ENCODE data around the gene ITPKB.
"Not testable (repeated sequence)": the region's sequence is repeated elsewhere in the genome, so short reads cannot be mapped to it uniquely, and the experiment has no call there.

ITPKB gene

DNA sequence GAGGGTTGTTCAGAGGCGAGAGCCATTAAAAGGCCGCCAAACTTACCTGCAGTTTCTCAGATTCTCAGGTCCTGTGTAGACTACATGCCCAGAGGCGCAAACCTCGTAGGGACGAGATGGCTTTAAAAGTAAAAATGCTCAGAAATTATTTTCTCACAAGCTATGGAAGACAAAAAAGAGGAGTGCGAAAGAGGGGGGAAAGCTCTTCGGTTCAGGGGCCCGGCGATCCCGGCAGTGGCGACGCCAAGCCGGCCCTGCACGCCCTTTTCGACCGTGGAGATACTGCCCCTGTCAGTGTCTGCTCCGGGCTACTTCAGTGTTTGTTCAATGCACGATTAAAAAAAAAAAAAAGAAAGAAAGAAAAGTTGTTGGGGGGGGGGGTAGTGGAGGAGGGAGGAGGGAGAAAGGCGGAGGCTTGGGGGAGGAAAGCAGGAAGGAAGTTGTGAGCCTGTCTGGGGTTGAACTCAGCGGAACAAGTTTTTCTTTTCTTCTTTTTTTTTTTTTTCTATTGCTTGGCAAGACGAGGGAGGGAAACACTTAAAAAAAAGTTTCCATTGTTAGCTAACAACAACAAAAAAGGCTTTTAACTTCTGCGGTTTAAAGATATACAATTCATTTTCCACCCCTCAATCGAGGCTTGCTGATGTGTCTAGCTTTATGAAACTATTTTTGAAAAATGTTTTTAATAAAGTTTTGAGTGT is at the start of gene ITPKB:
ITPKB (minus strand) TSS at position 288 of the 701 bp plus-strand sequence. CDS start 1,824 bp downstream, outside the sequence.
- no peak for DNase-seq (ENCODE audit: low read depth in 2 of 2)

DNA sequence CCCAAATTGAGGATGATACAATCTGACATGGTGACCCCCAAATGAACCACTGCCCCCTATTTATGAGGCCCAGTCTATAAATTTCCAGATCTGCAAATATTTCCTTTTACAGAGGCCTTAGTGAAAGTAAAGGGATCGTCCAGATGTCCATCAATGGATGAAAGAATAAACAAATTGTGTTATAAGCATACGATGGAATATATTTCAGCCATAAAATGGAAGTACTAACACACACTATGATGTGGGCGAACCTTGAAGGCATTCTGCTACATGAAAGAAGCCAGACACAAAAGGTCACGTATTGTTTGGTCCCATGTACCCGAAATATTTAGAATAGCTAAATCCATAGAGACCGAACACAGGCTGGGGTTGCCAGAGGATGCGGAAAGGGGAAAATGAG is 48.6 kb upstream of the ITPKB start:
- DNase-seq (ENCODE audit: low read depth in 2 of 2) = no peak

DNA sequence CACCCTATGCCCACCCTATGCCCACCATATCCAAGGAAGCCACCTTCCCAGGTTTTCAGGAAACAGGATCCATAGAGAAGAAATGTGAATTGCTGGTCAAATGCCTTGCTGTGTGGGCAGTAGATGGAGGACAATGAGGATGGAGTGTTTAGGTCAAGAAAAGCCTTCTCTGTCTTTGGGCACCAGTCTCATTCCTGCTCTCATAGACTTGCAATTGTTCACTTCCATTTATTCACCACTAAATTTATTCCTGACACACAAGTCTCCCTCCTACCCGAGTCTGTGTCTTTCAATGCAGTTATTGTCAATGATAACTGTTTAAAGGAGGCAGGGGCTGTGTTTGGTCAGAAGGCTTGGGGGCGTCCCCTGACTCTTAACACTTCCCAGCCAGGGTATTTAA is 48.0 kb upstream of the ITPKB start:
- DNase-seq (ENCODE audit: low read depth in 2 of 2) = no peak

DNA sequence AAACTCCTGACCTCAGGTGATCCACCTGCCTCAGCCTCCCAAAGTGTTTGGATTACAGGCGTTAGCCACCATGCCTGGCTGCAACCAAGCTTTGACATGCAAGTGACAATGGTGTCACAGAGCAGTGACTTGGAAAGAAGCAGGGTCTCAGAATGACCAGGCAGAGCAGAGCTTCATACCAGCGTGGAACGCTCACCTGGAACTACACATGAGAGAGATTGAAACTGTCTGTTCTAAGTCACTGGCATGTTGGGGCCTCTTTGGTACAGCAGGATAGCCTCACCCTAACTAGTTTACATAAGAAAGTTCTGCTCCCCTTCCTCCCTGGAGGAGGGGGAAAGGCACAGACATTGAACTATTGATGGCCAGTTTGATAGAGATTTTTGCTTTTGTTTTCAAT is 47.5 kb upstream of the ITPKB start:
- DNase-seq (ENCODE audit: low read depth in 2 of 2) = no peak

DNA sequence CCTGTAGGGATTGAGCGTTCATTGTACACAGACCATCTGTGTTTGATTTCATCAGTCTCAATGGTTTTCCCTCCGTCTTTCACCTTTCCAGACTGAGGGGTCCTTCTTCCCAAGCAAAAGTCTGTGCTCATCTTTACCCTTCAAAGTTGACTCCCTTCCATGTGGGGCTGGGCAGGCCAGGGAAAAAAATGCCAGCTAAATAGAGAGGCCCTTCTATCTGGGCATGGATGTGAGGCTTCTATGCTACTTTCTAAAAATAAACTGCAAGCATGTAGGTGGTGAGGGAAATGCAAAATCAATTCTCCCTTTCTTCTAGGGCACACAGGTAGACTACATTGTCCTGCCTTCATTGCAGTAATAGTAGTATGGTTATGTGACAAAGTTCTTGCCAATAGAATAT is 46.7 kb upstream of the ITPKB start:
- DNase-seq (ENCODE audit: low read depth in 2 of 2) = no peak

DNA sequence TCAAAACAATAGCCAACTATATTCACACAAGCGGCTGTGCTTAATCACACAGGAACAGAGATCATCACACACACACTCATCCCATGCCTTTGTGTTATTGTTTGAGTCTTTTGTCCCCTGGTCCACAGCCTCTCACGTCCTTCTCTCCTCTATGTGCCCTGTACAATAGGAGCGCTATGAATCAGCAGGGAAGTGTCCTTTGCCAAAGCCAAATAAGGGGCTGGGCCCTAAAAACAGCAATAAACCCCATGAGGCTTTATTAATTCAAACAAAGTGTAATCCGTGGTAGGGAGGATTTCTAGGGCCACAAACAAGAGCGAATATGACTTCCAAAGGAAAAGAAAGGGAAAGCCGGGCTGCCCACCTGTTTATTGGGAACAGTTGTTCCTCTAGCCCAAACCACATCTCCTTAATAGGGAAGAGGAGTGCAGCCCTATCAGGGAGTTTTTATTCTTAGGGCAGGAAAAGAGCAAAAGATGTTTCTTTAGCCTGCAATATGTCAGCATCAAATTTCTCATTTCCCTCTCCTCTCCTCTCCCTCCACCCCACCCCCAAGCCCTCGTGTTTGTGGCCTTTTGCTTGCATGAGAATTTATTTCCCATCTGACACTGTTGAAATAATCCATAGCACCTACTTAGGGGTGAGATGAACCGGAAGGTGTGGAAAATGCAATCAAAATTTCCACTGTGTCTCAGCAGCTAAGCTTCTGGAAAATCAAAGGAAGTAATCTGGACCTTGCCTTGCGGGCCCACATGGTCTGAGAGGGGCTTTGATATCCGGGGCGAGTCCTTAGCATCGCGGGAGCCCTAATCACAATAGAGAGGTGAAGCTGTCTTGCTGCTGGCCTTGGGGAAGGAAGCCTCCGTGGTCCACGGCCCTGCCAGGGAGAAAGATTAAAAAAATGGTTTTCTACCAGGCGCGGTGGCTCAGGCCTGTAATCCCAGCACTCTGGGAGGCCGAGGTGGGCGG is 45.3 kb upstream of the ITPKB start:
- no peak for DNase-seq (ENCODE audit: low read depth in 2 of 2)

DNA sequence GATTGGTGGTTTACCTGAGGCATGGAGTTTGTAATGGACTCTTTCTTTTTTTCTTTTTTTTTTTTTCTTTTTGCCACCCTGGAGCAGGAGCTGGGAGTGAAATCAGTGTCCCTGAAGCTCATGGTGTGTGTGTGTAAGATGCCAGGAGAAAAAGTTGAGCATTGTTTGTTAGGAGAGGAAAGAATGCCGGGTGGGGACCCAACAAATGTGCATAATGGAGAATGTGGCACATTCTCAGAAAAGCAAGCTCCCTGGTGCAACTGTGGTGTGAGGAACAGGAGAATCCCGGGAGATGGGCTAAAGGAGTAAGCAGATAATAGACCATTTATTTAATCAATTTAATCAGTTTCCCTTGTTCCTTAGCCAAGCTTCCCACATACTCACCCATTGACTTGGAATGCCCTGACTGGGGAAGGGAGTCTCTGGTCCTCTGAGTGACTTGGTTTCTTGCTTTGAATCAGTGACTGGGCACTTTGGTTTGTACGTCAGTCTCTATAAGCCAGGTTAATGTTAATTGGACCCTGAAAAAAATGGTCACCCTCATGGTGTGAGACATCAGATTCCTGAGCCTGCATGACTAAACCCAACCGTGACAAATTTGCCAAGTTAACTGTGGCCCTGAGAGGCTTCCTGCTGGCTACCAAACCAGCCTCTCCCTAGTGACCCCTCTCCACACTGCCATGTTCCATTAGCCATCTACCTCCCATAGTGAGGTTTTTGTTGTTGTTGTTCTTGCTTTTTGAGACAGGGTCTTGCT is 43.9 kb upstream of the ITPKB start:
- DNase-seq (ENCODE audit: low read depth in 2 of 2) = no peak

DNA sequence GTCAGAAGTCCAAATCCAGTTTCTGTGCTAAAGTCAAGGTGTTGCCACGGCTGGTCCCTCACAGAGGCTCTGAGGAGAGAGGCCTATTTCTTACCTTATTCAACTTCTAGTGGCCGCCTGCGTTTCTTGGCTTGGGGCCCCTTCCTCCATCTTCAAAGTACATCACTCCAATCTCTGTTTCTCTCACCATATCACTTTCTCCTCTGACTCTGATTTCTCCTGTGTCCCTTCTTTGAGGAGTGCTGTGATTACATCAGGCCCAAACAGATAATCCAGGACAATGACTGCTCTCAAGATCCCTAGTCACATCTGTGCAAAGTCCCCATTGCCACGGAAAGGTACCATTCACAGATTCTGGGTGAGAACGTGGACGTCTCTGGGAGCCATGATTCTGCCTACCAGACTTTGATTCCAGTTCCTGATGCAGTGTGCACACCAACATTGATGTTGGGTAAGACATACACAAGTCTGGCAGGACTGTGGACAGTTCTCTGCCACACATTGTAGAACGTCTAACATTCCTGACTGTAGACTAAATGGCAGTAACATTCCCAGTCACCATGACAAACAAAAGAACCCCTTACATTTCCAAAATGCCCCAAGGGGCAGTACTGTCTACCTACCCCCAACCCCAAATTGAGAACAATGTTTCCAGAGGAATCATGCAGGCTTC is 43.0 kb upstream of the ITPKB start:
- DNase-seq (ENCODE audit: low read depth in 2 of 2) = no peak

DNA sequence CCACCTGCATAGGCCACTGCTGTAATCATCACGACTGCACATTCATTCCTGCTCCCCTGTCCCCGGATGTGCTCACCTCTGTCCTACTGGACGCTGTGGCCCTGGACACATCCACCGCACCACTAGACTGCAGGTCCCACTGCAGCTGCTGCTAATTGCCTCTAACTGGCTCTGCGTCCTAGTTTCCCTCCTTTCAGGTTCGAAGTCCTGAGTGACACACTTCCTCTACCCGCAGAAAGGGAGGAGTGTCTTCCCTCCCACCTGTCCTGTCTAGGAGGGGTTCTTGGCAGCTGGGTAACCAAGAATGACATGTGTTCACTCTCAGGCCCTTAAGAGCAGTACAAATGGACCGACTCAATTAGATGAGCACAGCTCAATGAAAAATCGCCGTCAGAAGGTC is 40.5 kb upstream of the ITPKB start:
- DNase-seq (ENCODE audit: low read depth in 2 of 2) = no peak

DNA sequence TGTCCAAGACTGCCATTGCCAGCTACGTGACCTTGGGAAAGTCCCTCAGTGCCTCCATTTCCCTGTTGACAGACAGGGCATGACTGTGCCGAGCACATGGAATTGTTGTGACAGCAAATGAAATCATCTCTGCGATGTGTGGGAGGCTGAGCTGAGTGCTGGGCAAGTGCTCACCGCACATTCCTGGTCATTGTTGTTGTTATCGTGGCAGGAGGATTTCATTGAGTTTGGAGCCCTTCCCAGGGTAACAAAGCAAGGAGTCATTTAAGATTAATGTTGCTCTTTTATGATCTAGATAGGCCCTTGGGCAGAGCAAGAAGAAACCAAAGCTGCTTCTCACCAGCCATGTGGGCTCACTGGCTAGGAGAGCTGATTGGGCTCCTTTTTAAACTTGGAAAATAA is 39.6 kb upstream of the ITPKB start:
- no peak for DNase-seq (ENCODE audit: low read depth in 2 of 2)

DNA sequence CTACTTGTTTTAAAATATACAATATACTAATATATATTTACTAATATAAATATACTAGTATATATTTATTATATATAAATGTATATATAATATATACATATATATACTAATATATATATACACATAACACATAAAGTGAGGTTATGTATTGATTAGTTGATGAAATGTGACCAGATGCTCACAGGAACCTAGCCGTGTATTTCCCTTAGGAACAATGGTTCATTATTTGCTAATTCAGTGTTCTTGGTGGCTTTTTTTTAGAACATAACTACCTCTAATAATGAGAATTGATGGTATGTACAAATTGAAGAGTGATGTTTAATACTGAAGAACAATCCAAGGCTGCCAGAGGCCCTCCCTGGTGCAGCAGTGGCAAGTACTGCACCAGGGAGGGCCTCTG is 37.9 kb upstream of the ITPKB start:
- DNase-seq (ENCODE audit: low read depth in 2 of 2) = no peak

DNA sequence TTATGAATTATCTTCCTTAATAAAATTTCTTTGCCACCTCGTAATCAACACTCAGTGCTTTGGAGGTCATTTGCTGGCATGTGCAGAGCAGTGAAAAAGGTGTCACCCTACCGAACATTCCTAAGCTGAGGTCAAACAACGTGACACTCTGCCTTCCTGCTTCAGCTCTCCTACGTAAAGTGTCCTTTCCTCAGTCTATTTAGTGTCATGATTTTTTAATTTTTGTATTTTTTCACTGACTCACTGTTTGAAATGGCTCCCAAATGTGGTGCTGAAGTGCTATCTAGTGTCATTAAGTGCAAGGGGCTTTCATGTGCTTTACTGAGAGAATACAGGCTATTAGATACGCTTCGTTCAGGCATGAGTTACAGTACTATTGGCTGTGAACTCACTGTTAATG is 37.0 kb upstream of the ITPKB start:
- no peak for DNase-seq (ENCODE audit: low read depth in 2 of 2)

DNA sequence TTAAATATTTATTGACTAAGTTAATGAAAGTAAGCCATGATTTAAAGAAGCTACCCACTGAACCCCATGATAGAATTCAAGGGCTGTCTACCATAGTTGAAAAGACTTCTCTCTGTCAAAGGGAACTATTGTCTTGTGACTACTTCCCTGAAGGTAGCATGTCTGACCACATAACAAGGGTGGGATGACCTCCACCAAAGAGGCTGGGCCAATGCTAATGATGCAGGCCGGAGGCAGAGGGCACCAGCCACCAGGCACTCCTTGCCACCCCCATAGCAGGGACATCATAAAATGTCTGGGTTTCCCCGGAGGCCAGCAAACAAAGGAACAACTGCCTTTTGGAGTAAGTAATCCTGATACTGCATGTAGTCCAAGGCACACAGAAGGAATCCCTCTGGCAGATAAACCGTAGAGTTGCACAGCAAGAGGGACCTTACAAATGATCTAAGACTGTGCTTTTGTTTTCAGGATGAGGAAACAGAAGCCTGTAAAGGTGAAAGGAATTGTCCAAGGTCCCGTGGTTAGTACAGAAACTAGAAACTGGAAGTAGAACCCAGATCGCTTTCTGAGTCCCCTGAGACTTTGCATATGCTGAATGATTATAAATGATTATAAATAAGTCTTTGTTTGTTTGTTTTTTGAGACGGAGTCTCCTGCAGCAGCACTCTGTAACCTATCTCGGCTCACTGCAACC is 33.5 kb upstream of the ITPKB start:
- no peak for DNase-seq (ENCODE audit: low read depth in 2 of 2)

DNA sequence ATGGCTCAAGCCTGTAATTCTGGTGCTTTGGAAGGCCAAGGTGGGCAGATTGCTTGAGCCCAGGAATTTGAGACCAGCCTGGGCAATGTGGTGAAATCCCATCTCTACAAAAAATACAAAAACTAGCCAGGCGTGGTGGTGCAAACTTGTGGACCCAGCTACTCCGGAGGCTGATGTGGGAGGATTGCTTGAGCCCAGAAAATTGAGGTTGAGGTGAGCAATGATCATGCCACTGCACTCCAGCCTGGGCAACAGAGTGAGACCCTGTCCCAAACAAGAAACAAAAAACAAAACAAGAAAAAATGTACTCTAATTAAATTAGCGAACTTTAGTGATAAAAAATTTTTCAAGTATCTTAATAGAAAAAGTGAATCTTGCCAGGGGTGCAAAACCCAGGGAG is 28.1 kb upstream of the ITPKB start:
- DNase-seq (ENCODE audit: low read depth in 2 of 2) = not testable (repeated sequence)

DNA sequence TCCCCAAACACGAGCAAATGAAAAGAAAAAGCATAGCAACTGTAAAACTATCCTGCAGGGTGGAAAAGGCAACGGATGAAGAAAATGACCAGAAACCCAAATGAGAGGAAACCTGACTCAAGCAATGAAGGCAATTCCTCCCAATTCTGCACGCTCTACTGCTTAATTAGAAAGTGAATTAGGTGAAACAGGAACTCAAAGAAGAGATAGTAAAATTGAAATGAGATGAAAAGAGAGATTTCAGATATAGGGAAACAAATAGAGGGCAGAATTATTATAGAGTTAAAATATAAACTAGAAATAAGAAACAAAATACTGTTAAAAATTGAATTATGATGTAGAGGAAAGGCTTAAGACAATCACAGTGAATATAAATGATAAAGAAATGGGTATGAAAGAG is 27.5 kb upstream of the ITPKB start:
- DNase-seq (ENCODE audit: low read depth in 2 of 2) = no peak

DNA sequence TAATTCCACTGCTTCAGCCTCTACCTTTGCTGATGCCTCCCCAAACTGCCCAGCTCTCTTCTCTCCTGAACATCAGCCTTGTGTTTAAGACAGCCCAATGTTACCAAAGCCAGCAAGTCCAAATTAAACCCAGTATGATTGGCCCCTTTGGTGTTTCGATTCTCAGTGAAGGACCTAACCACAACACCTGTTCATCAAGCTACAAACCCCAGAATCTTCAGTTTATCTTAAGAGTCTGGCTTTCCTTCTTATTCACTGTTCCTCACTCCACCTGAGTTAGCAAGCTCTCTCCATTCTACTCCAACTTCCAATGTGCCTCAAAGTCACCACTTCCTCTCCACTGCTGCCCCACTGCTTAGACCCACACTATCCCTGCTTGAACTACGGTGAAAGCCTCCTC is 25.5 kb upstream of the ITPKB start:
- no peak for DNase-seq (ENCODE audit: low read depth in 2 of 2)

DNA sequence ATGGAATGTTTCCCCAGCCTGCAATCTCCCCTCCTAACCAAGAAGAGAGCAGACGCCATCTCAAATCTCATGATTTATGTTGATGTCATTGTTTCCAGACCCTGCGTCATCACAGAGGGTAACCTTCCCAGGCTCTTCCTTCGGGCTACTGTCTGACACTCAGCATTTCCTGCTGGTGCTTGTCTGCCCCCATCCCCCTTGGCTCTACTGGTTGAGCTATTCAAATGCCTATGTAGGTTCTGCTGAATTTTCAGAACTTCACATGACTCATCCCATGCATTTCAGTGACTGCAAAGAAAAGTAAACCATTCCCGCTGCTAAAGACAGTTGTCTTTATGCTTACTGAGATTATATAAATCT is 24.8 kb upstream of the ITPKB start:
- DNase-seq (ENCODE audit: low read depth in 2 of 2) = no peak

DNA sequence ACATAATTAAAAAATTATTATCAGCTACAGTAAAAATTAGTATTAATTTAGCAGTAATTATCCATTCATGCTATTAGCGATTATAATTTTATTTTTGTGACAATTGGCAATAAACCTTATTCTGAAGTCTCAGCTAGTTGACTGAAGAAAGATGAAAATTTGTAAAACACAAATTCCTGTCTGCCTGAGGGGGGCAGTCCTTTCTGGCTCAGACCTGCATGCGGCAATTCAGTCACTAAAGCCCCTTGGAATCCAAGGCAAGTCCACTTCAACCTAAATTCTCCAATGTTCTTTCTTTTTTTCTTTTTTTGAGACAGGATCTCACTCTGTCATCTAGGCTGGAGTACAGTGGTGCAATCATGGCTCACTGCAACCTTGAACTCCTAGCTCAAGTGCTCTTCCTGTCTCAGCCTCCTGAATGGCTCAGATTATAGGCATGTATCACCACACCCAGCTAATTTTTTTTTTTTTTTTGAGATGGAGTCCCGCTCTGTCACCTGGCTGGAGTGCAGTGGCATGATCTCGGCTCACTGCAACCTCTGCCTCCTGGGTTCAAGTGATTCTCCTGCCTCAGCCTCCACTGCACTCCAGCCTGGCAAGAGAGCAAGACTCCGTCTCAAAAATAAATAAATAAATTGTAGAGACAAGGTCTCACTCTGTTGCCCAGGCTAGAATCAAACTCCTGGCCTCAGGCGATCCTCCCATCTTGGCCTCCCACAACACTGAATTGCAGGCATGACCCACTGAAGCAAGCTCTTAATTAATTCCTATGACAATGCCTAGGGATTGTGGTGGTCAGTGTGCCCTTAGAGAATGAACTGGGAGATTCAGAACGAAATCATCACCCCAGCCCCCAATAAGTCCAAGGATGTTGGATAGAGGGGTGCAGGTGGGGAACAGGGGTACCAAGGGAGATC is 24.2 kb upstream of the ITPKB start:
- DNase-seq (ENCODE audit: low read depth in 2 of 2) = no peak

DNA sequence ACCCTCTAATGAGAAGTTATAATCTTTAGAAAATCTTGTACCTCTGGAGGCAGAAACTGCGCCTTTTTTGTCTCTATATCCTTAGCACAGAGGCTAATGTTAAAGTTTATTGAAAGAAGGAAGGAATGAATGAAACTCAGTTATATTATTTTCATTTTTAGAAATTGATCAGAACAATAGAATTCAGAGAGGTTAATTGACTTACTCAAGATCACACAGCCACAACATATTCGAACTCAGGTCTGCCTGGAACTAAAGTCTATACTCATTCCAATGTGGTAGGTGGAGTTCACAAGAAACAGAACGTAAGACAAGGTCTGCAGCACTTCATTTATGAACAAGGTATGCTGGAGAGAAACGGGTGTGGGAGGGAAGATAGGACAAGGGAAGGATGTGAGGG is 23.0 kb upstream of the ITPKB start:
- DNase-seq (ENCODE audit: low read depth in 2 of 2) = no peak

DNA sequence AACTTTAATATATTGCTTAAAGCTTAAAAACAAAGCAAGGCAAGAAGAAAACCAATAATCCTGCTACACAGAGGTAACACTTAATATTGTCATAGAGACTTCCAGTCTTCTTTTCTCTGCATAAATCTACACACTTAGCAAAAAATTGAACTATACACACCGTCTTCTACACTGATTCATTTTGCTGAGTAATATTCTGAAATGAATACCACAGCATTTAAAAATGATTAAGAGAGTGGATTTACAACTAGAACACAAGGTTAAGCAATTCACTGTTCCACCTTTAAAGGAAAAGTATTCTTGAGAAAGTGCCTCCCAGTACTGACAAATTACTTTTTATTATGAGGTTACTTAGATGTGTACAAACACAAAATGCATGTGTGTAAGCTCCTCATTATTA is 22.2 kb upstream of the ITPKB start:
- DNase-seq (ENCODE audit: low read depth in 2 of 2) = no peak
